ENCODE results near the gene TMEM120B.

GRCh38 chr12:121769831-121770301, 57.3 kb downstream of the TMEM120B start:
- TF ChIP-seq EZH2 (IDR thresholded peaks at IDR 0.05; ENCODE audit: borderline replicate concordance, low read depth, low read length, poor library complexity, severe bottlenecking) (no peak), CTCF (conservative IDR thresholded peaks at IDR 0.05; ENCODE audit: low read depth, low read length) (no peak)

Data from A673 (cell line).